SK-N-SH (cell line): ENCODE data around the gene SERTAD4. TPM values are rescaled to one million over a fixed set of nuclear protein-coding genes. Genes with fewer than 3 reads are reported as not detected.

ENCODE experiments used
- CTCF ChIA-PET: fragments of 300-600, 350-600 bp; formaldehyde crosslinking; extraction: SDS; loops from one replicate; lab custom pipeline; 2021; lab: Yijun Ruan, JAX
- POLR2A ChIA-PET: fragments of 350-600 bp; sonication (Branson Sonifier 250); formaldehyde crosslinking; extraction: SDS; loops from one replicate; lab custom pipeline; 2020; ENCODE audit warnings: antibody characterized with exemption, inconsistent platforms; lab: Yijun Ruan, JAX
- DNase-seq: peaks from one replicate; pipeline ENCODE4 v3.0.0; 2012
- H2AFZ ChIP-seq: fragments of 200-600 bp; sonication (generic); 2 replicates; pipeline ENCODE4 v1.8.1; 2016; ENCODE audit warnings: antibody characterized with exemption, mild to moderate bottlenecking, low read depth
- H3F3A ChIP-seq: fragments of 200-600 bp; sonication (generic); replicated peaks from 2 replicates; pipeline ENCODE3; 2016; ENCODE audit warnings: antibody characterized with exemption, mild to moderate bottlenecking; ENCODE audit not compliant: insufficient read depth
- H3K27ac ChIP-seq, 2 experiments: fragments of 200-500 bp in 1 of 2; fragments of 200-600 bp in 1 of 2; sonication (Bioruptor generic) in 1 of 2; sonication (generic), shearing (Covaris generic) in 1 of 2; 2 replicates each; pipeline versions ENCODE4 v1.5.1 to v1.6.1; 2014 to 2016; ENCODE audit warnings: low read depth in 2 of 2, inconsistent platforms in 1 of 2, low read length in 1 of 2, mild to moderate bottlenecking in 1 of 2, mixed read lengths in 1 of 2
- H3K27me3 ChIP-seq: fragments of 200-600 bp; sonication (generic), shearing (Covaris generic); 2 replicates; pipeline ENCODE4 v1.6.1; 2016; ENCODE audit warnings: mixed run types; ENCODE audit not compliant: insufficient read depth
- H3K36me3 ChIP-seq, 2 experiments: fragments of 200-500 bp in 1 of 2; fragments of 200-600 bp in 1 of 2; sonication (Bioruptor generic) in 1 of 2; sonication (generic) in 1 of 2; replicated peaks in 1 of 2; 2 replicates each; pipeline versions ENCODE3 to v1.5.1; 2014 to 2016; ENCODE audit warnings: low read length in 1 of 2, mild to moderate bottlenecking in 1 of 2; ENCODE audit not compliant: insufficient read depth in 2 of 2, control insufficient read depth in 1 of 2
- H3K4me1 ChIP-seq, 2 experiments: fragments of 200-500 bp in 1 of 2; fragments of 200-600 bp in 1 of 2; sonication (Bioruptor generic) in 1 of 2; sonication (generic), shearing (Covaris generic) in 1 of 2; 2 replicates each; pipeline versions ENCODE4 v1.5.1 to v1.6.1; 2014 to 2016; ENCODE audit warnings: low read depth in 1 of 2, low read length in 1 of 2, mixed run types in 1 of 2; ENCODE audit not compliant: insufficient read depth in 2 of 2, control insufficient read depth in 1 of 2
- H3K4me2 ChIP-seq: fragments of 200-600 bp; sonication (generic), shearing (Covaris generic); 2 replicates; pipeline ENCODE4 v1.6.1; 2017; ENCODE audit warnings: mixed run types
- H3K4me3 ChIP-seq, 2 experiments: fragments of 200-500 bp in 1 of 2; fragments of 200-600 bp in 1 of 2; sonication (Bioruptor generic) in 1 of 2; sonication (generic), shearing (Covaris generic) in 1 of 2; 2 replicates each; pipeline versions ENCODE4 v1.5.1 to v1.8.1; 2014 to 2016; ENCODE audit warnings: low read depth in 2 of 2, inconsistent platforms in 1 of 2, low read length in 1 of 2, mild to moderate bottlenecking in 1 of 2, mixed read lengths in 1 of 2, moderate library complexity in 1 of 2
- H3K79me2 ChIP-seq: fragments of 200-600 bp; sonication (generic); 2 replicates; pipeline ENCODE4 v1.8.1; 2017; ENCODE audit warnings: mild to moderate bottlenecking; ENCODE audit not compliant: insufficient read depth
- H3K9ac ChIP-seq: fragments of 200-600 bp; sonication (generic); 2 replicates; pipeline ENCODE4 v1.6.1; 2017; ENCODE audit warnings: mixed run types
- H3K9me2 ChIP-seq: fragments of 200-600 bp; sonication (generic); 2 replicates; pipeline ENCODE4 v1.6.1; 2017; ENCODE audit warnings: mixed run types
- H3K9me3 ChIP-seq: fragments of 200-600 bp; sonication (generic); 2 replicates; pipeline ENCODE4 v1.6.1; 2017; ENCODE audit warnings: mixed run types, mild to moderate bottlenecking, moderate library complexity
- H4K20me1 ChIP-seq: fragments of 200-600 bp; sonication (generic); 2 replicates; pipeline ENCODE4 v1.6.1; 2017; ENCODE audit warnings: mild to moderate bottlenecking, mixed run types; ENCODE audit not compliant: insufficient read depth
- CHD2 ChIP-seq: fragments of 150-350 bp; IDR thresholded peaks from 2 replicates; pipeline ENCODE4 v1.6.1; 2018; ENCODE audit warnings: low read length; ENCODE audit not compliant: partially characterized antibody
- ELF1 ChIP-seq: IDR thresholded peaks from 2 replicates; pipeline ENCODE4 v1.4.0; 2012
- EZH2phosphoT487 ChIP-seq: fragments of 200-600 bp; sonication (generic); IDR thresholded peaks from 2 replicates; pipeline ENCODE4 v1.6.1; 2017; ENCODE audit warnings: low read depth, mixed run types, mild to moderate bottlenecking, antibody characterized with exemption, moderate library complexity, borderline replicate concordance
- FOXJ3 ChIP-seq: sonication (generic); formaldehyde crosslinking; IDR thresholded peaks from 2 replicates; pipeline ENCODE4 v1.5.1; 2020; ENCODE audit warnings: mild to moderate bottlenecking, missing genetic modification reagents
- GATA2 ChIP-seq: sonication (generic); formaldehyde crosslinking; IDR thresholded peaks from 2 replicates; pipeline ENCODE4 v1.5.0; 2020; ENCODE audit warnings: mild to moderate bottlenecking, missing genetic modification reagents
- MEF2A ChIP-seq: IDR thresholded peaks from 2 replicates; pipeline ENCODE4 v1.4.0; 2012; ENCODE audit warnings: low read depth, borderline replicate concordance
- MXI1 ChIP-seq: IDR thresholded peaks from 2 replicates; pipeline ENCODE4 v1.6.1; 2012; ENCODE audit warnings: mild to moderate bottlenecking, low read depth, low read length, improper control_type of control experiment
- NRF1 ChIP-seq: IDR thresholded peaks from 2 replicates; pipeline ENCODE4 v1.6.1; 2012; ENCODE audit warnings: low read depth, mild to moderate bottlenecking, low read length
- RAD21 ChIP-seq: IDR thresholded peaks from 2 replicates; pipeline ENCODE4 v1.6.1; 2012; ENCODE audit warnings: mild to moderate bottlenecking, low read length
- RFX5 ChIP-seq: IDR thresholded peaks from 2 replicates; pipeline ENCODE4 v1.6.1; 2012; ENCODE audit warnings: mild to moderate bottlenecking, improper control_type of control experiment, low read length
- RXRA ChIP-seq: IDR thresholded peaks from 2 replicates; pipeline ENCODE4 v1.4.0; 2012; ENCODE audit warnings: low read depth, mild to moderate bottlenecking, borderline replicate concordance
- YY1 ChIP-seq: IDR thresholded peaks from 2 replicates; pipeline ENCODE4 v1.4.0; 2012; ENCODE audit warnings: low read depth, mild to moderate bottlenecking
- WGBS: methylation state at CpG from one replicate; pipeline ENCODE4 v1.1.6; 2017; ENCODE audit warnings: low lambda C conversion rate; 5-methylcytosine and 5-hydroxymethylcytosine counted together
- polyA plus RNA-seq, 3 experiments: library from polyadenylated mRNA; depleted of rRNA; stranded (reverse); fragments of >200 nt; gene quantifications; 2 replicates each; pipeline ENCODE4 v1.2.3, GENCODE V29; 2012
- TF ChIP-seq, protein P1 (sequence below): IDR thresholded peaks from 2 replicates; pipeline ENCODE4 v1.6.1; 2012; ENCODE audit warnings: mild to moderate bottlenecking, low read depth, low read length, moderate library complexity
- TF ChIP-seq, protein P2 (sequence below): IDR thresholded peaks from 2 replicates; pipeline ENCODE4 v1.4.0; 2012; ENCODE audit warnings: low read depth, borderline replicate concordance
- TF ChIP-seq, protein P3 (sequence below): IDR thresholded peaks from 2 replicates; pipeline ENCODE4; 2012
- TF ChIP-seq, protein P4 (sequence below): IDR thresholded peaks from 2 replicates; pipeline ENCODE4 v1.4.0; 2012; ENCODE audit warnings: low read depth, borderline replicate concordance
- TF ChIP-seq, protein P5 (sequence below): fragments of 150-350 bp; IDR thresholded peaks from 2 replicates; pipeline ENCODE4 v1.6.1; 2017; ENCODE audit warnings: antibody characterized with exemption, low read length, low read depth, borderline replicate concordance

SERTAD4 gene
- polyA plus RNA-seq, 1 of the 3 experiments (the other 2 are of a cell fraction): 2.9 TPM

DNA sequence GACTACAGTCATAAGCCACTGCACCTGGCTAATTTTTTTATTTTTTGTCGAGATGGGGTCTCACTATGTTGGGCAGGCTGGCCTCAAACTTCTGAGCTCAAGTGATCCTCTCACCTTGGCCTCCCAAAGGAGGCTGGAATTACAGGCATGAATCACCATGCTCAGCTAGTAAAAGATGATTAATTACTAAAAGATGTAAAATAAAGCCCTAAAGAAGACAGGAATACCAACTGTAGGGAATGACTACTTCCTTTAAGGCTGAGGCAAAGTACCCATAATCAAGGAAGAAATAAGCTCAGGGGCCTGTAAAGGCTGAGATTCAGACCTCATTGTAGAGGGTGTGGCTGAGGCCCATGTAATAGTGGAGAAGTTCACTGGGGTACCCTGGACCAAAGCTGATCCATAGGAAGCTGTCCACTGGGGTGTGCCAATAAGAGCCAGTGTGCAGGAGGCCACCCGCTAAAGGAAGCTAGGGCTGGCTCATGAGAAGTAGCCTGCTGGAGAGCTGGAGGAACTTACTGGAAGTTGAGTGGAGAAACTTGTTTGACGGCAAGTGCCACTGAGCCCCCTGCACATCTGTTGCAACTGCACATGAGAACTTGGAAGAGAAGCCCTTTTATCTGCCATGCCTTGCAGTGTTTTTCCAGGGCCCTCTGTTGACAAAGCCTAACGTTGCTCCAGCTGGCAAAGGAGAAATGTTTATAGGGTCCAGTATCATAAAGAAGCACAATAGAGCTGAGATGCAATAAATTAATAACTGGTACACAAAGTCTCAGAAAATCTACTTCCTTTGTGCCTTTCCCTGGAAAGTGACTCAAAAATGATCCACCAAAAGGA lies 17.8 kb upstream of the SERTAD4 start (continued):
- TF ChIP-seq, protein P1, sequence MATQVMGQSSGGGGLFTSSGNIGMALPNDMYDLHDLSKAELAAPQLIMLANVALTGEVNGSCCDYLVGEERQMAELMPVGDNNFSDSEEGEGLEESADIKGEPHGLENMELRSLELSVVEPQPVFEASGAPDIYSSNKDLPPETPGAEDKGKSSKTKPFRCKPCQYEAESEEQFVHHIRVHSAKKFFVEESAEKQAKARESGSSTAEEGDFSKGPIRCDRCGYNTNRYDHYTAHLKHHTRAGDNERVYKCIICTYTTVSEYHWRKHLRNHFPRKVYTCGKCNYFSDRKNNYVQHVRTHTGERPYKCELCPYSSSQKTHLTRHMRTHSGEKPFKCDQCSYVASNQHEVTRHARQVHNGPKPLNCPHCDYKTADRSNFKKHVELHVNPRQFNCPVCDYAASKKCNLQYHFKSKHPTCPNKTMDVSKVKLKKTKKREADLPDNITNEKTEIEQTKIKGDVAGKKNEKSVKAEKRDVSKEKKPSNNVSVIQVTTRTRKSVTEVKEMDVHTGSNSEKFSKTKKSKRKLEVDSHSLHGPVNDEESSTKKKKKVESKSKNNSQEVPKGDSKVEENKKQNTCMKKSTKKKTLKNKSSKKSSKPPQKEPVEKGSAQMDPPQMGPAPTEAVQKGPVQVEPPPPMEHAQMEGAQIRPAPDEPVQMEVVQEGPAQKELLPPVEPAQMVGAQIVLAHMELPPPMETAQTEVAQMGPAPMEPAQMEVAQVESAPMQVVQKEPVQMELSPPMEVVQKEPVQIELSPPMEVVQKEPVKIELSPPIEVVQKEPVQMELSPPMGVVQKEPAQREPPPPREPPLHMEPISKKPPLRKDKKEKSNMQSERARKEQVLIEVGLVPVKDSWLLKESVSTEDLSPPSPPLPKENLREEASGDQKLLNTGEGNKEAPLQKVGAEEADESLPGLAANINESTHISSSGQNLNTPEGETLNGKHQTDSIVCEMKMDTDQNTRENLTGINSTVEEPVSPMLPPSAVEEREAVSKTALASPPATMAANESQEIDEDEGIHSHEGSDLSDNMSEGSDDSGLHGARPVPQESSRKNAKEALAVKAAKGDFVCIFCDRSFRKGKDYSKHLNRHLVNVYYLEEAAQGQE: no peak
- TF ChIP-seq RXRA: no peak
- TF ChIP-seq NRF1: no peak
- no peak for TF ChIP-seq YY1

DNA sequence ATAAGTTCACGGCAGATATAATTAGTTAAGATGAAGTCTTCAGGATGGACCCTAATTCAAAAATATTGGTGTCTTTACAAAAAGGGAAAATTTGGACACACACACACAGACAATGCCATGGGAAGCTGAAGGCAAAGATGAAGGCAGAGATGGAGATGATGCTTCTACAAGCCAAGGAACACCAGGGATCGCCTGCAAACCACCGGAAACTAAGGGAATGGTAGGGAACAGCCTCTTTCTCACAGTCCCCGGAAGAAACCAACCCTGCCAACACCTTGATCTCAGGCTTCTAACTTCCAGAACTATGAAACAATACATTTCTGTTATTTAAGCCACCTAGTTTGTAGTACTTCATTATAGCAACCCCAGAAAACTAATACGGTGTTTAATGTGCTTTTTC lies 15.1 kb upstream of the SERTAD4 start:
- 92% methylated on average over 5 of the region's 5 CpGs for WGBS
- no peaks in the 10 kb centered on the region for H3K79me2 ChIP-seq
- H3F3A ChIP-seq: no peaks in the 10 kb centered on the region
- H3K9ac ChIP-seq: no peak overlapping the region
- no peak for DNase-seq
- POLR2A ChIA-PET: no interaction called here
- H3K36me3 ChIP-seq: no peaks in the 10 kb centered on the region
- H4K20me1 ChIP-seq: no peaks in the 10 kb centered on the region
- no peaks in the 10 kb centered on the region for H3K4me1 ChIP-seq
- H3K27ac ChIP-seq: no peak overlapping the region
- no peak overlapping the region for H3K4me2 ChIP-seq
- no peaks in the 10 kb centered on the region for H3K9me2 ChIP-seq
- CTCF ChIA-PET: no interaction called here
- H3K27me3 ChIP-seq: no peaks in the 10 kb centered on the region
- H3K9me3 ChIP-seq: no peaks in the 10 kb centered on the region
- TF ChIP-seq FOXJ3 (CRISPR knock-in tag) (no peak), CHD2 (no peak), RXRA (no peak), RFX5 (no peak), GATA2 (CRISPR knock-in tag) (no peak), MXI1 (no peak), EZH2phosphoT487 (no peak), MEF2A (no peak), RAD21 (no peak), ELF1 (no peak)
- TF ChIP-seq, protein P2, sequence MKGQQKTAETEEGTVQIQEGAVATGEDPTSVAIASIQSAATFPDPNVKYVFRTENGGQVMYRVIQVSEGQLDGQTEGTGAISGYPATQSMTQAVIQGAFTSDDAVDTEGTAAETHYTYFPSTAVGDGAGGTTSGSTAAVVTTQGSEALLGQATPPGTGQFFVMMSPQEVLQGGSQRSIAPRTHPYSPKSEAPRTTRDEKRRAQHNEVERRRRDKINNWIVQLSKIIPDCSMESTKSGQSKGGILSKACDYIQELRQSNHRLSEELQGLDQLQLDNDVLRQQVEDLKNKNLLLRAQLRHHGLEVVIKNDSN: no peak
- TF ChIP-seq, protein P3, sequence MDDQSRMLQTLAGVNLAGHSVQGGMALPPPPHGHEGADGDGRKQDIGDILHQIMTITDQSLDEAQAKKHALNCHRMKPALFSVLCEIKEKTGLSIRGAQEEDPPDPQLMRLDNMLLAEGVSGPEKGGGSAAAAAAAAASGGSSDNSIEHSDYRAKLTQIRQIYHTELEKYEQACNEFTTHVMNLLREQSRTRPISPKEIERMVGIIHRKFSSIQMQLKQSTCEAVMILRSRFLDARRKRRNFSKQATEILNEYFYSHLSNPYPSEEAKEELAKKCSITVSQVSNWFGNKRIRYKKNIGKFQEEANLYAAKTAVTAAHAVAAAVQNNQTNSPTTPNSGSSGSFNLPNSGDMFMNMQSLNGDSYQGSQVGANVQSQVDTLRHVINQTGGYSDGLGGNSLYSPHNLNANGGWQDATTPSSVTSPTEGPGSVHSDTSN: no peak
- TF ChIP-seq, protein P4, sequence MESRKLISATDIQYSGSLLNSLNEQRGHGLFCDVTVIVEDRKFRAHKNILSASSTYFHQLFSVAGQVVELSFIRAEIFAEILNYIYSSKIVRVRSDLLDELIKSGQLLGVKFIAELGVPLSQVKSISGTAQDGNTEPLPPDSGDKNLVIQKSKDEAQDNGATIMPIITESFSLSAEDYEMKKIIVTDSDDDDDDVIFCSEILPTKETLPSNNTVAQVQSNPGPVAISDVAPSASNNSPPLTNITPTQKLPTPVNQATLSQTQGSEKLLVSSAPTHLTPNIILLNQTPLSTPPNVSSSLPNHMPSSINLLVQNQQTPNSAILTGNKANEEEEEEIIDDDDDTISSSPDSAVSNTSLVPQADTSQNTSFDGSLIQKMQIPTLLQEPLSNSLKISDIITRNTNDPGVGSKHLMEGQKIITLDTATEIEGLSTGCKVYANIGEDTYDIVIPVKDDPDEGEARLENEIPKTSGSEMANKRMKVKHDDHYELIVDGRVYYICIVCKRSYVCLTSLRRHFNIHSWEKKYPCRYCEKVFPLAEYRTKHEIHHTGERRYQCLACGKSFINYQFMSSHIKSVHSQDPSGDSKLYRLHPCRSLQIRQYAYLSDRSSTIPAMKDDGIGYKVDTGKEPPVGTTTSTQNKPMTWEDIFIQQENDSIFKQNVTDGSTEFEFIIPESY: no peak
- TF ChIP-seq, protein P5, sequence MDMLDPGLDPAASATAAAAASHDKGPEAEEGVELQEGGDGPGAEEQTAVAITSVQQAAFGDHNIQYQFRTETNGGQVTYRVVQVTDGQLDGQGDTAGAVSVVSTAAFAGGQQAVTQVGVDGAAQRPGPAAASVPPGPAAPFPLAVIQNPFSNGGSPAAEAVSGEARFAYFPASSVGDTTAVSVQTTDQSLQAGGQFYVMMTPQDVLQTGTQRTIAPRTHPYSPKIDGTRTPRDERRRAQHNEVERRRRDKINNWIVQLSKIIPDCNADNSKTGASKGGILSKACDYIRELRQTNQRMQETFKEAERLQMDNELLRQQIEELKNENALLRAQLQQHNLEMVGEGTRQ: no peak
- no peak overlapping the region for H3K4me3 ChIP-seq
- no peak overlapping the region for H2AFZ ChIP-seq
